Vagina (tissue), 2 donors: ENCODE results near the gene GPATCH4. TPM values are rescaled to one million over a fixed set of nuclear protein-coding genes. Genes with fewer than 3 reads are reported as not detected.
"Not testable (repeated sequence)": the region's sequence is repeated elsewhere in the genome, so short reads cannot be mapped to it uniquely, and the experiment has no call there.

Source experiments
- DNase-seq, 2 donors: peaks; one replicate each; pipeline ENCODE4 v3.0.0-alpha.2; 2017; ENCODE audit errors: extremely low spot score in 2 of 2
- H3K27ac ChIP-seq: fragments of 200-600 bp; sonication (generic); one replicate; pipeline ENCODE4 v1.5.1; 2019
- H3K27me3 ChIP-seq: fragments of 200-600 bp; sonication (generic); one replicate; pipeline ENCODE4 v1.5.1; 2019
- H3K36me3 ChIP-seq, 2 donors: fragments of 200-600 bp; sonication (generic); one replicate each; pipeline ENCODE4 v1.5.1; 2017 to 2019
- H3K4me1 ChIP-seq: fragments of 200-600 bp; sonication (generic); one replicate; pipeline ENCODE4 v1.5.1; 2019
- H3K4me3 ChIP-seq, 2 donors: fragments of 200-600 bp; sonication (generic); 1 replicate in 1 of 2; 2 replicates in 1 of 2; pipeline ENCODE4 v1.5.1; 2016 to 2019
- H3K9me3 ChIP-seq: fragments of 200-600 bp; sonication (generic); one replicate; pipeline ENCODE4 v1.5.1; 2019
- CTCF ChIP-seq, 3 experiments: fragments of 450-650 bp in 2 of 3; fragments of 200-600 bp in 1 of 3; sonication (generic) in 1 of 3; IDR thresholded peaks; one replicate each; pipeline ENCODE4 v1.5.1; 2017 to 2019; ENCODE audit warnings: antibody characterized with exemption in 3 of 3, mild to moderate bottlenecking in 2 of 3, moderate library complexity in 2 of 3
- POLR2A ChIP-seq, 2 donors: fragments of 450-650 bp; IDR thresholded peaks; one replicate each; pipeline ENCODE4 v1.6.1; 2017; ENCODE audit warnings: antibody characterized with exemption in 2 of 2, mild to moderate bottlenecking in 2 of 2, moderate library complexity in 2 of 2
- POLR2AphosphoS5 ChIP-seq, 2 donors: sonication (generic); formaldehyde crosslinking; IDR thresholded peaks; one replicate each; pipeline ENCODE4 v1.9.0; 2017; ENCODE audit warnings: antibody characterized with exemption in 2 of 2, mild to moderate bottlenecking in 2 of 2, low read depth in 1 of 2; ENCODE audit not compliant: insufficient read depth in 1 of 2
- intact Hi-C: fragments of 100-400 bp; cut with DNase I; formaldehyde crosslinking; loops from one replicate; pipeline ENCODE4 v1.15.1; 2023
- total RNA-seq: library from RNA; depleted of rRNA; stranded (reverse); fragments of >200 nt; gene quantifications from one replicate; pipeline ENCODE4 v1.2.3, GENCODE V29; 2016

Gene GPATCH4
- total RNA-seq, 1 donor from 2014 or later = 25.8 TPM

DNA sequence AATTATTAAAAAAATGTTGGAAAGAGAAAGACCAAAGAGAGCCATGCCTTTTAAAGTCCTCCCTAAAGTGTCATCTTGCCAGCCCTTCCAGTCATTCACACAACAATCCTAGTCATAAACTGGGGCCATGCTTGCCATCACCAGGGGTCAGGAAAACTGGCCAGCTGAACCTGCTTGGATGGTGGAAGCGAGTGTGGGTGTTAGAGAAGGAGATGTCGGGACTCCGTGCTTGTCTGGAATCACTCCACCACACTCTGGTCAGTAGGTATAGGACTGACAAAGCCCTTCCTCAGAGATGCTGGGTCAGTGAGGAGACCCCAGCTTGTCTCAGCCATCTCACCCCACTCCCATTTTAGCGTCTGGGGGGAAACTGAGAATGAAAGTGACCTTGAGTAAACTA is 14.7 kb upstream of the GPATCH4 start:
- H3K27me3 ChIP-seq = no peaks in the 10 kb centered on the region
- no peak for TF ChIP-seq CTCF (IDR thresholded peaks at IDR 0.05)
- TF ChIP-seq POLR2A (IDR thresholded peaks at IDR 0.05) = no peak
- TF ChIP-seq POLR2AphosphoS5 (IDR thresholded peaks at IDR 0.05; ENCODE audit: insufficient read depth in 1 of 2, low read depth in 1 of 2) = no peak
- no peak for DNase-seq
- H3K27ac ChIP-seq = peak overlapping the region; percentile 38
- no peaks in the 10 kb centered on the region for H3K4me1 ChIP-seq
- no peaks in the 10 kb centered on the region for H3K36me3 ChIP-seq
- H3K4me3 ChIP-seq = no peak overlapping the region
- intact Hi-C loops = no loop called here
- H3K9me3 ChIP-seq = no peaks in the 10 kb centered on the region

GRCh38 chr1:156612666-156613065 is 11.4 kb upstream of the GPATCH4 start:
- TF ChIP-seq POLR2AphosphoS5 (IDR thresholded peaks at IDR 0.05; ENCODE audit: insufficient read depth in 1 of 2, low read depth in 1 of 2) (no peak), POLR2A (IDR thresholded peaks at IDR 0.05) (no peak), CTCF (IDR thresholded peaks at IDR 0.05) (no peak)
- Histone ChIP-seq H3K27me3 (no peaks in the 10 kb centered on the region), H3K27ac (no peak overlapping the region), H3K36me3 (no peaks in the 10 kb centered on the region), H3K4me3 (no peak overlapping the region), H3K4me1 (no peaks in the 10 kb centered on the region), H3K9me3 (no peaks in the 10 kb centered on the region)
- no peak for DNase-seq
- intact Hi-C loops = no loop called here

DNA sequence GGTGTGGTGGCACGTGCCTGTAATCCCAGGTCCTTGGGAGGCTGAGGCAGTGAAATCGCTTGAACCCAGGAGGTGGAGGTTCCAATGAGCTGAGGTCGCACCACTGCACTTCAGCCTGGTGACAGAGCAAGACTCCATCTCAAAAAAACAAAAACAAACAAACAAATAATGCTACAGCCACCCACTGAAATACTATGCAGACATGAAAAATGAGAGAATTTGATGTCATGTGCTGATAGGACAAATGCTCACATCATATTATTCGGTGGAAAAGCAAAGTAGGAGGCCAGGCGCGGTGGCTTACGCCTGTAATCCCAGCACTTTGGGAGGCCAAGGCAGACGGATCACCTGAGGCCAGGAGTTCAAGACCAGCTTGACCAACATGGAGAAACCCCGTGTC is 8.8 kb upstream of the GPATCH4 start:
- DNase-seq, H3K4me3 ChIP-seq, H3K27ac ChIP-seq, intact Hi-C loops, H3K4me1 ChIP-seq, H3K36me3 ChIP-seq, H3K27me3 ChIP-seq, H3K9me3 ChIP-seq: not testable (repeated sequence)

DNA sequence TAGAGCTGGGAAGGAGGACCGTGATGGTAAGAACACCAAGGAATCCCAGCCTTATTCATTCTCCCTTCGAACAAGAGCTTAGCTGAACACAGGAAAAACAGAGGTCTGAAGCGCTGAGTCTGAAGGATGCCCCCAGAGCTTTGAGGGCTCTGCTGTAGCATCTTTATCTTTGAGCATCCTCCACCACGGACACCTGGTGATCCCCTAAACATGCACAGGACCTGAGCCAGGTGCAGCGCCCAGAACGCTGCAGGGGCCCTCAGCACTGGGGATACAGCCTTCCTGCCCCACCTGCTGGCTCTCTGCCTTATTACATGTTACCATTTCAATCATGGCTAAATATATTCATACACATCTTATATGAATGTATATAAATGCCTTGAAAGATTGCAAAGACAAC is 7.7 kb upstream of the GPATCH4 start:
- no peak overlapping the region for H3K27ac ChIP-seq
- no peak for DNase-seq
- H3K9me3 ChIP-seq = no peaks in the 10 kb centered on the region
- no peaks in the 10 kb centered on the region for H3K4me1 ChIP-seq
- TF ChIP-seq CTCF (IDR thresholded peaks at IDR 0.05) (no peak), POLR2AphosphoS5 (IDR thresholded peaks at IDR 0.05; ENCODE audit: insufficient read depth in 1 of 2, low read depth in 1 of 2) (no peak), POLR2A (IDR thresholded peaks at IDR 0.05) (no peak)
- H3K36me3 ChIP-seq = no peaks in the 10 kb centered on the region
- intact Hi-C loops = loop anchor here (5.0 kb wide), 1 partner anchor 152 kb away; no protein-coding TSS in a partner anchor
- H3K27me3 ChIP-seq = no peaks in the 10 kb centered on the region
- no peak overlapping the region for H3K4me3 ChIP-seq

DNA sequence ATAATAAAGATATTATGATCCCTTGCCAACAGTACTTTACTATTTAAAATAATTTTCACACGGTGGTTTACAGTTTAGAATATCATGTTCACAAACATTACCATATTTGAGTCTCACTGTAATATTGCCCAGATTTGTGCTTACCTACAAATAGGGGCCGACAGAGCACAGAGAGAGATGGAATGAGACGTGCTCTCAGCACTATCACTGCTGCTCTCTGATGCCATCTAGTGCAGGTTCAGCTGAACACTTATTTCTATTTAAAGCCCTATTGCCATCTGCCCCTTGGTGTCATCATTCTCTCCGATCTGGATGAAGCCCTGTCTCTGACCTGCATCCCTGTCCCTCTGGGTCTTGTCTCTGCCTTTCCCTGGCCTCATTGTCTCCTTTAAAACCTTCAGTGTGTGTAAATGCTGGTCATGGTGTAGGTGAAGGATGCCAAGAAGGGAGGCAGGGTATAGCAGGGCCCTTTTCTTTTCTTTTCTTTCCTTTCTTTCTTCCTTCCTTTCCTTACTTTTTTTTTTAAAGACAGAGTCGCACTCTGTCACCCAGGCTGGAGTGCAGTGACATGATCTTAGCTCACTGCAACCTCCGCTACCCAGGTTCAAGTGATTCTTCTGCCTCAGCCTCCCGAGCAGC is 6.9 kb upstream of the GPATCH4 start:
- Histone ChIP-seq H3K4me3 (no peak overlapping the region), H3K36me3 (no peaks in the 10 kb centered on the region), H3K27ac (no peak overlapping the region), H3K4me1 (no peaks in the 10 kb centered on the region), H3K9me3 (no peaks in the 10 kb centered on the region), H3K27me3 (no peaks in the 10 kb centered on the region)
- TF ChIP-seq POLR2AphosphoS5 (IDR thresholded peaks at IDR 0.05; ENCODE audit: insufficient read depth in 1 of 2, low read depth in 1 of 2) (peak in 1 of 2 donors; percentile 39), CTCF (IDR thresholded peaks at IDR 0.05) (peak; percentile 50 to 82 (median 70)), POLR2A (IDR thresholded peaks at IDR 0.05) (no peak)
- intact Hi-C loops = loop anchor here (5.0 kb wide), 1 partner anchor 151 kb away; no protein-coding TSS in a partner anchor
- DNase-seq = no peak

- not testable (repeated sequence) for H3K4me3 ChIP-seq
- intact Hi-C loops = loop anchor here (5.0 kb wide), 1 partner anchor 150 kb away; no protein-coding TSS in a partner anchor
Measured at GRCh38 chr1:156607344-156607743, 6.1 kb upstream of the GPATCH4 start.

More at GRCh38 chr1:156607344-156607743, 6.1 kb upstream of the GPATCH4 start:
- H3K27me3 ChIP-seq, H3K36me3 ChIP-seq, H3K4me1 ChIP-seq, DNase-seq, H3K9me3 ChIP-seq, H3K27ac ChIP-seq: not testable (repeated sequence)
